ENCODE data around the gene NPBWR2. TPM values are rescaled to one million over a fixed set of nuclear protein-coding genes. Genes with fewer than 3 reads are reported as not detected.

Gene NPBWR2
- total RNA-seq, 1 donor from 2014 or later, result not detected

- Histone ChIP-seq H3K4me1 (ENCODE audit: insufficient read depth, low read length) (no peaks in the 10 kb centered on the region), H3K4me2 (ENCODE audit: low read length) (no peak overlapping the region), H3K9me3 (ENCODE audit: insufficient read depth, low read depth, low read length) (no peaks in the 10 kb centered on the region), H3K27ac (ENCODE audit: low read depth, low read length) (no peak overlapping the region), H2AFZ (ENCODE audit: low read depth, low read length) (no peak overlapping the region), H4K20me1 (ENCODE audit: insufficient read depth, low read length) (no peaks in the 10 kb centered on the region), H3K27me3 (ENCODE audit: insufficient read depth, low read length) (peaks cover 7% of the 10 kb centered on the region), H3K9ac (ENCODE audit: low read length) (no peak overlapping the region), H3K36me3 (ENCODE audit: insufficient read depth, low read length) (no peaks in the 10 kb centered on the region), H3K4me3 (ENCODE audit: insufficient read depth, low read depth, low read length) (no peak overlapping the region), H3K79me2 (ENCODE audit: insufficient read depth, low read length) (no peaks in the 10 kb centered on the region)
- Mint-ChIP-seq H3K4me1 (ENCODE audit: low read depth, unreplicated experiment) (no peaks in the 10 kb centered on the region), H3K9me3 (ENCODE audit: unreplicated experiment) (peaks cover 9% of the 10 kb centered on the region), H3K4me3 (ENCODE audit: unreplicated experiment) (no peak overlapping the region), H3K27me3 (ENCODE audit: low read depth, unreplicated experiment) (peaks cover 25% of the 10 kb centered on the region), H3K36me3 (ENCODE audit: low read depth, unreplicated experiment) (no peaks in the 10 kb centered on the region), H3K27ac (ENCODE audit: unreplicated experiment) (no peak overlapping the region)
- no peak for FAIRE-seq
- TF ChIP-seq CTCF (IDR thresholded peaks at IDR 0.05; ENCODE audit: insufficient read depth, low read depth, low read length) (peak; percentile 5), EZH2 (IDR thresholded peaks at IDR 0.05; ENCODE audit: insufficient read depth, low read length) (no peak)
- DNase-seq (ENCODE audit: low read depth), result no peak
These were observed 24.0 kb upstream of the NPBWR2 start for GRCh38 chr20:64131406-64131805.

GRCh38 chr20:64130876-64131275, 23.5 kb upstream of the NPBWR2 start:
- Mint-ChIP-seq H3K4me1 (ENCODE audit: low read depth, unreplicated experiment) (no peaks in the 10 kb centered on the region), H3K27ac (ENCODE audit: unreplicated experiment) (no peak overlapping the region), H3K27me3 (ENCODE audit: low read depth, unreplicated experiment) (peaks cover 23% of the 10 kb centered on the region), H3K4me3 (ENCODE audit: unreplicated experiment) (no peak overlapping the region), H3K36me3 (ENCODE audit: low read depth, unreplicated experiment) (no peaks in the 10 kb centered on the region), H3K9me3 (ENCODE audit: unreplicated experiment) (peaks cover 9% of the 10 kb centered on the region)
- TF ChIP-seq CTCF (IDR thresholded peaks at IDR 0.05; ENCODE audit: insufficient read depth, low read depth, low read length) (no peak), EZH2 (IDR thresholded peaks at IDR 0.05; ENCODE audit: insufficient read depth, low read length) (no peak)
- Histone ChIP-seq H3K4me3 (ENCODE audit: insufficient read depth, low read depth, low read length) (no peak overlapping the region), H3K27ac (ENCODE audit: low read depth, low read length) (no peak overlapping the region), H3K27me3 (ENCODE audit: insufficient read depth, low read length) (peaks cover 7% of the 10 kb centered on the region), H3K4me2 (ENCODE audit: low read length) (no peak overlapping the region), H4K20me1 (ENCODE audit: insufficient read depth, low read length) (no peaks in the 10 kb centered on the region), H3K36me3 (ENCODE audit: insufficient read depth, low read length) (no peaks in the 10 kb centered on the region), H3K9me3 (ENCODE audit: insufficient read depth, low read depth, low read length) (no peaks in the 10 kb centered on the region), H3K9ac (ENCODE audit: low read length) (no peak overlapping the region), H3K4me1 (ENCODE audit: insufficient read depth, low read length) (no peaks in the 10 kb centered on the region), H3K79me2 (ENCODE audit: insufficient read depth, low read length) (no peaks in the 10 kb centered on the region), H2AFZ (ENCODE audit: low read depth, low read length) (no peak overlapping the region)
- no peak for FAIRE-seq
- DNase-seq (ENCODE audit: low read depth), result no peak

GRCh38 chr20:64130271-64130670, 22.9 kb upstream of the NPBWR2 start:
- no peak overlapping the region for H3K27ac Mint-ChIP-seq (ENCODE audit: unreplicated experiment)
- H4K20me1 ChIP-seq (ENCODE audit: insufficient read depth, low read length), result no peaks in the 10 kb centered on the region

More at GRCh38 chr20:64130271-64130670, 22.9 kb upstream of the NPBWR2 start:
- Histone ChIP-seq H3K4me3 (ENCODE audit: insufficient read depth, low read depth, low read length) (no peak overlapping the region), H3K79me2 (ENCODE audit: insufficient read depth, low read length) (no peaks in the 10 kb centered on the region), H3K27ac (ENCODE audit: low read depth, low read length) (no peak overlapping the region), H3K9ac (ENCODE audit: low read length) (no peak overlapping the region), H2AFZ (ENCODE audit: low read depth, low read length) (no peak overlapping the region), H3K36me3 (ENCODE audit: insufficient read depth, low read length) (no peaks in the 10 kb centered on the region), H3K4me2 (ENCODE audit: low read length) (no peak overlapping the region), H3K9me3 (ENCODE audit: insufficient read depth, low read depth, low read length) (no peaks in the 10 kb centered on the region), H3K4me1 (ENCODE audit: insufficient read depth, low read length) (no peaks in the 10 kb centered on the region), H3K27me3 (ENCODE audit: insufficient read depth, low read length) (peaks cover 7% of the 10 kb centered on the region)
- H3K4me1 Mint-ChIP-seq (ENCODE audit: low read depth, unreplicated experiment), result no peaks in the 10 kb centered on the region
- DNase-seq (ENCODE audit: low read depth) (no peak), FAIRE-seq (no peak)
- TF ChIP-seq EZH2 (IDR thresholded peaks at IDR 0.05; ENCODE audit: insufficient read depth, low read length), result no peak
- no peak overlapping the region for H3K4me3 Mint-ChIP-seq (ENCODE audit: unreplicated experiment)
- peaks cover 23% of the 10 kb centered on the region for H3K27me3 Mint-ChIP-seq (ENCODE audit: low read depth, unreplicated experiment)
- no peaks in the 10 kb centered on the region for H3K36me3 Mint-ChIP-seq (ENCODE audit: low read depth, unreplicated experiment)
- peaks cover 9% of the 10 kb centered on the region for H3K9me3 Mint-ChIP-seq (ENCODE audit: unreplicated experiment)

All from astrocyte (in vitro differentiated cells and primary cell).